HEK293 (cell line): ENCODE data around the gene CA10.
A peak's percentile ranks its signal among the peaks of the same experiment; 100 is the strongest.

Source experiments
- RBAK ChIP-seq: fragments of 450-650 bp; formaldehyde crosslinking; IDR thresholded peaks from 2 replicates; pipeline ENCODE4 v1.5.1; 2016; ENCODE audit warnings: missing biosample characterization, missing genetic modification characterization
- SP2 ChIP-seq: fragments of 450-650 bp; formaldehyde crosslinking; IDR thresholded peaks from 2 replicates; pipeline ENCODE4 v1.5.1; 2016; ENCODE audit warnings: missing biosample characterization, missing genetic modification characterization
- ZBTB1 ChIP-seq: fragments of 450-650 bp; formaldehyde crosslinking; IDR thresholded peaks from 2 replicates; pipeline ENCODE4 v1.5.1; 2016; ENCODE audit warnings: missing biosample characterization, missing genetic modification characterization
- ZNF571 ChIP-seq: fragments of 450-650 bp; formaldehyde crosslinking; IDR thresholded peaks from 2 replicates; pipeline ENCODE4 v1.5.0; 2017; ENCODE audit warnings: missing biosample characterization, missing genetic modification characterization
- ZNF677 ChIP-seq: fragments of 450-650 bp; IDR thresholded peaks from 2 replicates; pipeline ENCODE4 v1.5.0; 2018; ENCODE audit warnings: missing biosample characterization, mild to moderate bottlenecking, missing genetic modification characterization, moderate library complexity
- ZNF785 ChIP-seq: fragments of 450-650 bp; formaldehyde crosslinking; IDR thresholded peaks from 2 replicates; pipeline ENCODE4 v1.5.1; 2016; ENCODE audit warnings: missing biosample characterization, missing genetic modification characterization
- ZNF791 ChIP-seq: fragments of 450-650 bp; formaldehyde crosslinking; IDR thresholded peaks from 2 replicates; pipeline ENCODE4 v1.5.1; 2016; ENCODE audit warnings: missing biosample characterization, missing genetic modification characterization
- TF ChIP-seq, protein P1 (sequence below): fragments of 450-650 bp; formaldehyde crosslinking; IDR thresholded peaks from 2 replicates; pipeline ENCODE4 v1.5.1; 2017; ENCODE audit warnings: missing biosample characterization, mild to moderate bottlenecking, missing genetic modification characterization, moderate library complexity
- TF ChIP-seq, protein P2 (sequence below): fragments of 450-650 bp; formaldehyde crosslinking; IDR thresholded peaks from 2 replicates; pipeline ENCODE4 v1.5.1; 2016; ENCODE audit warnings: missing biosample characterization, missing genetic modification characterization
- TF ChIP-seq, protein P3 (sequence below): fragments of 450-650 bp; formaldehyde crosslinking; IDR thresholded peaks from 2 replicates; pipeline ENCODE4 v1.5.1; 2016; ENCODE audit warnings: missing biosample characterization, missing genetic modification characterization, low read depth

DNA sequence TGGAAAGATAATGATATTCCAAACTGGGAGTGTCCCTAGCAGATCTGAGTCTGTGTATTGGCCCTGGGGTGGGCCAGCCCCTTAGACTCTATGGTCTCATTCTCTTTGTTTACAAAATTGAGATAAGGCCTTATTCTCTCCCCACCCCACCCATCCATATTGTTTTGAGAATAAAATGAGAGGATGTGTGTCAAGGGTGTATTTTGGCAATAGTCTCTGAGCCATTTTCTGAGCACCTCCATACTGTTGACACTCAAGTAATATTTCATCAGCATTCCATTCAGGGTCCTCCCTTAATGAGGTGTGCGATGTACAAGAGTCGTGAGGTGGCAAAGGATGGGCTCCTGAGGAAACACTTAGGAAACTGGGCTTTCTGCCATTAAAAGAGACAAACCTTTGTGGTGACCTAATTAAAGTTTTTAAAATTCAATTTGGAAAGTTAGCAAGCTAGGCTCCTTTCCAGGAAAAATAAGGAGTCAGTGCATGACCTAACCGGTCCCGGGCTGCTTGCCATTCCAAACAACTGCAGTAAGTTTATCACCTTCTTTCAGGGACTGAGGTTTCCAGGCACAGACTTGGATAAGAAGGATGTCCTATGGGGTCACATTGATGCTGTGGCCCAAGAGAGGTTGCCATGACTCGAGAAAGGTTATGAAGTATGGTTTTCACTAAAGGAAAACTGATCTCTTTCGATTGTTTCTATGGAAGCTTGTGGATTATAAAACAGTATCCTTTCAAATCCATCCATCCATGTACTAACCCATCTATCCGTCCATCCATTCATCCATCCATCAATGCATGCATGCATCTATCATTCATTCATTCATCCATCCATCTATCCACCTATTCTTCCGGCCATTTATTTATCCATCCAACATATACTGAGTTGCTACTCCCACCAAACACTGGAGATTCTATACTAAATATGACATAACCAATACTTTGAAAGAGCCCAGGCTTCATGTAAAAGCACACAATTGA, 454.9 kb downstream of the CA10 start:
- TF ChIP-seq, protein P1, sequence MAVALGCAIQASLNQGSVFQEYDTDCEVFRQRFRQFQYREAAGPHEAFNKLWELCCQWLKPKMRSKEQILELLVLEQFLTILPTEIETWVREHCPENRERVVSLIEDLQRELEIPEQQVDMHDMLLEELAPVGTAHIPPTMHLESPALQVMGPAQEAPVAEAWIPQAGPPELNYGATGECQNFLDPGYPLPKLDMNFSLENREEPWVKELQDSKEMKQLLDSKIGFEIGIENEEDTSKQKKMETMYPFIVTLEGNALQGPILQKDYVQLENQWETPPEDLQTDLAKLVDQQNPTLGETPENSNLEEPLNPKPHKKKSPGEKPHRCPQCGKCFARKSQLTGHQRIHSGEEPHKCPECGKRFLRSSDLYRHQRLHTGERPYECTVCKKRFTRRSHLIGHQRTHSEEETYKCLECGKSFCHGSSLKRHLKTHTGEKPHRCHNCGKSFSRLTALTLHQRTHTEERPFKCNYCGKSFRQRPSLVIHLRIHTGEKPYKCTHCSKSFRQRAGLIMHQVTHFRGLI: peak; percentile 79; the same call in 1 of the 2 replicates
- TF ChIP-seq, protein P2, sequence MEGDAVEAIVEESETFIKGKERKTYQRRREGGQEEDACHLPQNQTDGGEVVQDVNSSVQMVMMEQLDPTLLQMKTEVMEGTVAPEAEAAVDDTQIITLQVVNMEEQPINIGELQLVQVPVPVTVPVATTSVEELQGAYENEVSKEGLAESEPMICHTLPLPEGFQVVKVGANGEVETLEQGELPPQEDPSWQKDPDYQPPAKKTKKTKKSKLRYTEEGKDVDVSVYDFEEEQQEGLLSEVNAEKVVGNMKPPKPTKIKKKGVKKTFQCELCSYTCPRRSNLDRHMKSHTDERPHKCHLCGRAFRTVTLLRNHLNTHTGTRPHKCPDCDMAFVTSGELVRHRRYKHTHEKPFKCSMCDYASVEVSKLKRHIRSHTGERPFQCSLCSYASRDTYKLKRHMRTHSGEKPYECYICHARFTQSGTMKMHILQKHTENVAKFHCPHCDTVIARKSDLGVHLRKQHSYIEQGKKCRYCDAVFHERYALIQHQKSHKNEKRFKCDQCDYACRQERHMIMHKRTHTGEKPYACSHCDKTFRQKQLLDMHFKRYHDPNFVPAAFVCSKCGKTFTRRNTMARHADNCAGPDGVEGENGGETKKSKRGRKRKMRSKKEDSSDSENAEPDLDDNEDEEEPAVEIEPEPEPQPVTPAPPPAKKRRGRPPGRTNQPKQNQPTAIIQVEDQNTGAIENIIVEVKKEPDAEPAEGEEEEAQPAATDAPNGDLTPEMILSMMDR (tag by site-specific recombination): no peak
- TF ChIP-seq ZBTB1 (no peak; the same call in 1 of the 2 replicates), ZNF571 (no peak), SP2 (no peak), ZNF785 (tag by site-specific recombination) (no peak), ZNF791 (no peak), RBAK (tag by site-specific recombination) (no peak), ZNF677 (tag by site-specific recombination) (no peak)
- TF ChIP-seq, protein P3, sequence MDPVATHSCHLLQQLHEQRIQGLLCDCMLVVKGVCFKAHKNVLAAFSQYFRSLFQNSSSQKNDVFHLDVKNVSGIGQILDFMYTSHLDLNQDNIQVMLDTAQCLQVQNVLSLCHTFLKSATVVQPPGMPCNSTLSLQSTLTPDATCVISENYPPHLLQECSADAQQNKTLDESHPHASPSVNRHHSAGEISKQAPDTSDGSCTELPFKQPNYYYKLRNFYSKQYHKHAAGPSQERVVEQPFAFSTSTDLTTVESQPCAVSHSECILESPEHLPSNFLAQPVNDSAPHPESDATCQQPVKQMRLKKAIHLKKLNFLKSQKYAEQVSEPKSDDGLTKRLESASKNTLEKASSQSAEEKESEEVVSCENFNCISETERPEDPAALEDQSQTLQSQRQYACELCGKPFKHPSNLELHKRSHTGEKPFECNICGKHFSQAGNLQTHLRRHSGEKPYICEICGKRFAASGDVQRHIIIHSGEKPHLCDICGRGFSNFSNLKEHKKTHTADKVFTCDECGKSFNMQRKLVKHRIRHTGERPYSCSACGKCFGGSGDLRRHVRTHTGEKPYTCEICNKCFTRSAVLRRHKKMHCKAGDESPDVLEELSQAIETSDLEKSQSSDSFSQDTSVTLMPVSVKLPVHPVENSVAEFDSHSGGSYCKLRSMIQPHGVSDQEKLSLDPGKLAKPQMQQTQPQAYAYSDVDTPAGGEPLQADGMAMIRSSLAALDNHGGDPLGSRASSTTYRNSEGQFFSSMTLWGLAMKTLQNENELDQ: no peak
